ENCODE data around the gene GXYLT1.

GRCh38 chr12:42109031-42109430, 35.6 kb downstream of the GXYLT1 start:
- TF ChIP-seq POLR2AphosphoS5 (IDR thresholded peaks at IDR 0.05), result no peak
- TF ChIP-seq POLR2A (IDR thresholded peaks at IDR 0.05), result no peak
- TF ChIP-seq, protein P1, sequence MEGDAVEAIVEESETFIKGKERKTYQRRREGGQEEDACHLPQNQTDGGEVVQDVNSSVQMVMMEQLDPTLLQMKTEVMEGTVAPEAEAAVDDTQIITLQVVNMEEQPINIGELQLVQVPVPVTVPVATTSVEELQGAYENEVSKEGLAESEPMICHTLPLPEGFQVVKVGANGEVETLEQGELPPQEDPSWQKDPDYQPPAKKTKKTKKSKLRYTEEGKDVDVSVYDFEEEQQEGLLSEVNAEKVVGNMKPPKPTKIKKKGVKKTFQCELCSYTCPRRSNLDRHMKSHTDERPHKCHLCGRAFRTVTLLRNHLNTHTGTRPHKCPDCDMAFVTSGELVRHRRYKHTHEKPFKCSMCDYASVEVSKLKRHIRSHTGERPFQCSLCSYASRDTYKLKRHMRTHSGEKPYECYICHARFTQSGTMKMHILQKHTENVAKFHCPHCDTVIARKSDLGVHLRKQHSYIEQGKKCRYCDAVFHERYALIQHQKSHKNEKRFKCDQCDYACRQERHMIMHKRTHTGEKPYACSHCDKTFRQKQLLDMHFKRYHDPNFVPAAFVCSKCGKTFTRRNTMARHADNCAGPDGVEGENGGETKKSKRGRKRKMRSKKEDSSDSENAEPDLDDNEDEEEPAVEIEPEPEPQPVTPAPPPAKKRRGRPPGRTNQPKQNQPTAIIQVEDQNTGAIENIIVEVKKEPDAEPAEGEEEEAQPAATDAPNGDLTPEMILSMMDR (IDR thresholded peaks at IDR 0.05), result no peak
- TF ChIP-seq EP300 (IDR thresholded peaks at IDR 0.05), result no peak

Measured in sigmoid colon (tissue), 4 donors.